Suppressor macrophage (primary cell): ENCODE measurements around the gene TTC8.
A peak's percentile ranks its signal among the peaks of the same experiment; 100 is the strongest.
"Not testable (repeated sequence)": the region's sequence is repeated elsewhere in the genome, so short reads cannot be mapped to it uniquely, and the experiment has no call there.

Experiments used
- DNase-seq, 4 experiments: peaks; one replicate each; pipeline ENCODE4 v3.0.0-alpha.2; 2020 to 2022

Gene TTC8

GRCh38 chr14:88825078-88825458, 617 bp downstream of the TTC8 start:
- DNase-seq: peak; percentile 5 to 43 (median 26)

- no peak for DNase-seq
Observed at GRCh38 chr14:88825503-88825902, 1.1 kb downstream of the TTC8 start.

GRCh38 chr14:88829188-88829587, 4.7 kb downstream of the TTC8 start:
- DNase-seq: peak; percentile 10 to 52 (median 33)

- no peak for DNase-seq
Observed at GRCh38 chr14:88829685-88830302, 5.3 kb downstream of the TTC8 start.

- no peak for DNase-seq
Observed at GRCh38 chr14:88831284-88831683, 6.8 kb downstream of the TTC8 start.

- peak in 2 of 4 experiments; percentile 13 to 58 for DNase-seq
Observed at GRCh38 chr14:88834883-88835431, 10.5 kb downstream of the TTC8 start.

DNA sequence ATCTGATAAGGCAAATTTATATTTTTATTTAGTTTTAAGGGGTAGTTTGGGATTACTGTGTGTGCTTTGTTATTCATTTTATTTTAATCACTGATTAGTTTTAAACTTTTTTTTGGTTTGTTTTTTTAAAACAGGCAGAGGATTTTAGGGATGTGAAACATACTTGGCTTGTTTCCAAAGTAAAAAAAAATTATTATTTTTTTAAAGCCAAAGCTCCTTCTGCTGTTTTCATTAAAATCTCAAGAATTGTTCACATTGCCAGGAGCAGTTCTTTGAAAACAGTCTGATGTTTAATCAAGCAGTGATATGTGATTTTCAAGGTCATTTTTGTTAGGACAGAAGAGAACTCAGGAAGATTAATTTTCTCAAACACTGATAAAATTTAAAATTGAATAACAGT, 11.2 kb downstream of the TTC8 start:
- DNase-seq: peak in 2 of 4 experiments; percentile 26 to 29

DNA sequence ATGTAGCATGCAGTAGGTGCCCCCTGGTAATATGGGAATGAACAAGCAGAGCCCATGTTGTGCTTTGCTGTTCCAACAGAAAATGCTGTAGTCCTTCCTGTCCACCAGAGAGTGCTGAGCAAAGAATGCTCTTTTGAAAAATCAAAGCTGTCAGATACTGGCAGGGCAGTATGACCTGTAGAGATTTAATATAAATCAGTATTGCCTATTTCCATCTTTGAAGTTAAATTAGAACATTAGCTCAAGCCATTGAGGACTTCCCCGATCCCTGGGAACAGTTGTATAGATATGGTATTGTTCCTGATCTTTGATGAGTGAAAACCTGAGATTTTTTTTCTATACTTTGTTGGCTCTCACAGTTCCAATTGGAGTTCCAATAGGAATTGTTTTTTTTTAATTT, 13.0 kb downstream of the TTC8 start:
- DNase-seq: no peak

DNA sequence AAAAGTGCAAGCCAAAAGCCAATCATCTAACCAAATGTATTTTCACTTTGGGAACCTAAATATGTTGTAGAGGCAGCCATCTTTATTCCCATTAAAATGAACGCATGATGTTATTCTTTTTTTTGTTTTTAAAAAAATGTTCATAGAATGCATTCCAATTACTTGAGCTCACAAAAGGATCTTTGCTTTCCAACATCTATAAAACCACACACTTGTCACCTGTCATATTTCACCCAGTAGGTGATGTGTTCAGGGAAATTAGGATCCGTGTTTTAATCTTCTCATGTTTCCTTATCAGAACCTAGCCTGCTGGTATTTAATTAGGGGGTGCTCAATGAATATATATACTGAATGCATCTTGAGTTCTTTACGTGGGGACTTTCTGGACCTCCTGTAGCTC, 13.6 kb downstream of the TTC8 start:
- no peak for DNase-seq

- no peak for DNase-seq
Observed at GRCh38 chr14:88840926-88841325, 16.5 kb downstream of the TTC8 start.

DNA sequence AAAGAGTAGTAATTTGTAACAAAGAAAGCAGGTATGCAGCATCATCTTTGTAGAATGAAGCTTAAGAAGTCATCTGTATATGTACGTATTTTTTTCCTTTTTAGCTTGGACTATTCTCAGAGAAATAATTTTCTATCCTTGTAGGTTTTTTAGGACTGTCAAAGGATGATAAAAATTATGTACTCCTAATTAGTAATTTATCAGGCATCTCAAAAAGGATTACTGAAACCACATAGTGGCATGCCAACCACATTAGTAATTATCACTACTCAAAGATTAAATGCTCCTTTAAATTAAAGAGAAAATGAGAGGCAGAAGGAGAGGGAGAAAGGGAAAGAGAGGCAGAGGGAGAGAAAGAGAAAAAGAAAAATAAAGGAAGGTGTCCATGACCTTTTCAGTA, 17.3 kb downstream of the TTC8 start:
- no peak for DNase-seq

DNA sequence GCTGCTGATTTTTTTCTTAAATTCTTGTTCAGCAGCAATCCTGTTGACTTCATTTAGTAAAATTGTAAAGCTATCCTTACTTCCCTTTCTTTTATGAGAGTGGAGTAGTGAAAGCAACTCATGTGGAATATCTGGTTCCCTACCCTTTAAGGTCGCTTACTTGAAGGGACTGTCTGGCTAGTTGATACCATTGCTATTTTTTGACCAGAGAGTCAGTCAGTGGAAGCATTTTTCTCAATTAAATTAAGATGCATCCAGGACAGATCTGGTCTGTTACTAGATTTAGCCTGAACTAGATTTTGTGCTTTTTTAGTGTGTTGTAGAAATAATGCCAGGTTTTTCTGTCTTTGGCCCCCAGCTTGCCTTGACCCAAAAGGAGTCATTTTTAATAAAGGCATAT, 18.0 kb downstream of the TTC8 start:
- DNase-seq: no peak

- DNase-seq: no peak
Observed at GRCh38 chr14:88844980-88845491, 20.6 kb downstream of the TTC8 start.

- DNase-seq: no peak
Observed at GRCh38 chr14:88848571-88848970, 24.1 kb downstream of the TTC8 start.

DNA sequence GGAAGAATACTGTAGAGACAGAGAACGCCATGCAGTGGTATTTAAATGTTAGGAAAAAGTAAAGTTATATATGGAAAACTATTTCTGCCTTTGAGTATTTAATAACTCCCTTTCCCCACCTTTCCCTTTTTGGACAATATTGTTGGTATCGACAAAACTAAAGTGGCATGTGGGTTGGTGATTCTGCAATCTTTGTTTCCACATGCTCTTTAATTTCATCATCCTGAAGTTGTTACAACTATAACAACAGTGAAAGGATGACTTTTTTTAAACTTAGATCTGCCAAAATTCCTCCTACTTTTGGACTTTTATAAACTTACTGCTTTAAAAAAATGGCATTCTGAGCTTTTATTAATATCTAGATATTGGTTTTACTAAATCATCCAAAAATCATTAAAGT, 25.3 kb downstream of the TTC8 start:
- peak; percentile 10 to 50 (median 26) for DNase-seq

- DNase-seq: no peak
Observed at GRCh38 chr14:88851587-88851986, 27.1 kb downstream of the TTC8 start.

DNA sequence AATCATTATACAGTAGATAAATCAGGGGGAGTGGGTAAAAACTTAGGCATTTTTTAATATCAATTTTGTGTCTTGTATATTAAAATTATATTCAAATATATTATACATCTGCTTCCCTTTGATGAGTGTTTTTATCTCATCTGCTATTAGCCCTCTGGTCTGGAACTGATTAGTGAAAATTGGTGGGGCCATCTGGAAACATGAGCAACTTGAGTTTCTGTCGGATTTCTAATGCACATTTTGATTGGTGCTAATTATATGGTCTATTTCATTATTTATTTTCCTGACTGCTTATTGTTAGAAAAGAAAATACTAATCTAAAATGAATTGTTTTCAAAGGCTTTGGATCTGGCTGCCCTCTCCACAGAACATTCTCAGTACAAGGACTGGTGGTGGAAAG, 28.2 kb downstream of the TTC8 start:
- no peak for DNase-seq

DNA sequence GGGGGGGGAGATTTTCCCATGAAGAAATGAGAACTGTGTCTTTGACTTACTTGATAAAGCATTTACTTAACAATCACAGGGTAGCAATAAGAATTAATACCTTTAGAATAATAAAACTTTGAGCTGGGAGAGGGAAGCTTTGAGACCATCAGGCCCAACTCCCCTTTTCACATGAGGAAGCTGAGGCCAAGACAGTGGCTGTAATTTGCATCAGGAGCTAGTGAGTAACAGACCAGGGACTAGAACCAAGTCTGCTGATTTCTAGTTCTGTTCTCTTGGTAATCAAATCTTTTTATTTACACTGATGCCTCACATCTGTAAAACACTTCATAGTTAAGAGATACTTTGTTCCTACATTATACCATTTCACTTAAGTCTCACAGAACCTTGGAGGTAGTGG, 28.7 kb downstream of the TTC8 start:
- no peak for DNase-seq

GRCh38 chr14:88856786-88857366, 32.4 kb downstream of the TTC8 start:
- DNase-seq: no peak

- DNase-seq: not testable (repeated sequence)
Observed at GRCh38 chr14:88857861-88858260, 33.4 kb downstream of the TTC8 start.

DNA sequence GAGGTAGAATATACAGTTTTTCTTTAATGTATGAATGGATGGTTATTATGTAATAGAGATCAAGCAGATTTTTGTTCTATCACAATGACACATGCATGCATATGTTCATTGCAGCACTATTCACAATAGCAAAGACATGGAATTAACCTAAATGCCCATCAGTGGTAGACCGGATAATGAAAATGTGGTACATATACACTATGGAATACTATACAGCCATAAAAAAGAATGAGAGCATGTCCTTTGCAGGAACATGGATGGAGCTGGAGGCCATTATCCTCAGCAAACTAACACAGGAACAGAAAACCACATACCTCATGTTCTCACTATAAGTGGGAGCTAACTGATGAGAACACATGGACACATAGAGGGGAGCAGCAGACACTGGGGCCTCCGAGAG, 34.7 kb downstream of the TTC8 start:
- not testable (repeated sequence) for DNase-seq

GRCh38 chr14:88863167-88863566, 38.7 kb downstream of the TTC8 start:
- no peak for DNase-seq

- DNase-seq: no peak
Observed at GRCh38 chr14:88864198-88864597, 39.7 kb downstream of the TTC8 start.

DNA sequence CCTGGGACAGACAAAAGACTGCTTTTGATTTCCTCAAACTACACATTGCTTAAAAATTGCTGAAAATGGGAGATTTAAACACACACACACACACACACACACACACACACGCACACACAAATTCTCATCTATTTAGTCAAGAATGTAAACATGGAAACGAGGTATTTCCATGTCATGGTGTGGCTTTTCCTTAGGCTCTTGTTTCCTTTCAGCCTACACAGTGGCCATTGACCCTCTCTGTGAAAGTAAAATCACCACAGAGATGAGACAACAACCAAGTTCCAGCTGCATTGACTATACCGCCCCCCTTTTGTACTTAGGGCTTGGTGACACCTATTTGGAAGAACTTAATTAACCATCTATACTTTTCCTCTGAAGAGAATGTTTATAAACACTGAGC, 41.9 kb downstream of the TTC8 start:
- DNase-seq: no peak
